Hematopoietic multipotent progenitor cell treated with erythropoietin and hydrocortisone succinate and interleukin-3 and kit ligand, for 4 days (in vitro differentiated cells): ENCODE measurements around the gene LENG9.
A peak's percentile ranks its signal among the peaks of the same experiment; 100 is the strongest.

Source experiments
- DNase-seq: peaks from one replicate; pipeline ENCODE4 v3.0.0-alpha.2; 2015

The LENG9 gene

GRCh38 chr19:54420068-54420382, 43.6 kb downstream of the LENG9 start:
- DNase-seq = no peak

GRCh38 chr19:54418930-54419800, 44.4 kb downstream of the LENG9 start:
- no peak for DNase-seq

GRCh38 chr19:54418030-54418929, 45.3 kb downstream of the LENG9 start:
- peak; percentile 81 for DNase-seq

DNA sequence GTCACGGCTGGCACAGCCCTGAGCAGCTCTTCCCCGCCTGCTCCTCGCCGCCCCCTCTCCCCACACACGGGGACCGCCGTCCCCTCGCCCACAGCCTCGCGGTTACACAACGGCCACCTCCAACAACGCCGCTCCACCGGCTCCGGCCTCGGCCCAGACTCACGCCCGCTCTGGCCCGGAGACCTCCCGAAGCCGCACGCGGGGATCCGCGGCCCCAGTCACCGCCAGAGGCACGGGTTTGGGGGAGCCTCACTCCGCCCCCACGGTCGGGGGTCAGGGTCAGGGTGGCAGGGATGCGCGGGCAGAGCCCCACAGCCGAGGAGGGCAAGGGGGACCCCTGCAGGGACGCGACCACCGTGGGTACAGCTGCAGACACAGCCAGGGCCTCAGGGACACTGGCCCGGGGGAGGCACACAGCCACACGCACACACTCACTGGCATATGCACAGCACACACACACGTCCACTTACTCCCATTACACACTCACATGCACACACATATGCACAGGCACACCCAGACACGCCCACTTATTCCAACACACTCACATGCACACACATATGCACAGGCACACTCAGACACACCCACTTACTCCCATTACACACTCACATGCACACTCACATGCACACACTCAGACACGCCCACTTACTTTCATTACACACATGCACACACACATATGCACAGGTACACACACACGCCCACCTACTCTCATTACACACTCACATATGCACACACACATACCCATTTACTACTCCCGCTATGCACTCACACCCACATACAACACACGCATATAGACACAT, 46.7 kb downstream of the LENG9 start:
- DNase-seq = no peak

- no peak for DNase-seq
Measured at GRCh38 chr19:54415901-54416673, 47.5 kb downstream of the LENG9 start.

GRCh38 chr19:54415208-54415900, 48.2 kb downstream of the LENG9 start, which contains the start of gene TTYH1:
Gene TTYH1, plus strand, starts transcription at chr19:54415464. Its CDS starts 89 bp downstream, at chr19:54415553.
- DNase-seq = no peak

DNA sequence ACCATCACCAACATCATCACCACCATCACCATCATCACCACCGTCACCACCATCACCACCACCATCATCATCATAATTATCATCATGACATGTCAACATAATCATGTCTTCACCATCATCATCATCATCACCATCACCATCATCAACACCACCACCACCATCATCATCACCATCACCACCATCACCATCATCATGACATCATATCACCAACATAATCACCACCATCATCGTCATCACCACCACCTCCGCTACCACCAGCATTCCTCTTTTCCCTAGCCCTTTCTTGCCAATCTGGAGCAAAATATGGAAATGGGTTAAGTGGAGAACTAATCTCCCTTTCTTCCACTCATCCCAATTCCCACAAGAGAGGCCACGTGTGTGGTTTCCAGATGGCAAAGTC, 49.4 kb downstream of the LENG9 start:
- DNase-seq = no peak

GRCh38 chr19:54412877-54413276, 50.7 kb downstream of the LENG9 start:
- DNase-seq = no peak
